Measurements from ENCODE around the gene UBC. TPM values are rescaled to one million over a fixed set of nuclear protein-coding genes. Genes with fewer than 3 reads are reported as not detected.

Gene UBC
- total RNA-seq, 1 experiment from 2014 or later = 1,259 TPM

- Histone ChIP-seq H3K4me1 (ENCODE audit: control insufficient read depth in 1 of 2, insufficient read depth in 2 of 2, low read length in 2 of 2) (peaks cover 15 to 26% of the 10 kb centered on the region in 2 experiments; a peak in 3 of 4 replicates), H3K4me3 (replicated peaks in 1 of 2; ENCODE audit: low read depth in 1 of 2, low read length in 2 of 2) (no peak overlapping the region), H4K20me1 (ENCODE audit: insufficient read depth) (no peaks in the 10 kb centered on the region), H3K27ac (ENCODE audit: low read depth, low read length) (no peak overlapping the region), H3K9me2 (ENCODE audit: insufficient read depth) (no peaks in the 10 kb centered on the region), H3K36me3 (ENCODE audit: control insufficient read depth in 1 of 2, insufficient read depth in 2 of 2, low read length in 2 of 2) (no peaks in the 10 kb centered on the region), H3K79me2 (ENCODE audit: insufficient read depth, low read length) (no peaks in the 10 kb centered on the region), H3K9me3 (ENCODE audit: control insufficient read depth in 1 of 2, insufficient read depth in 1 of 2, low read depth in 1 of 2, low read length in 2 of 2) (no peaks in the 10 kb centered on the region), H3K4me2 (ENCODE audit: low read length) (no peak overlapping the region), H3K27me3 (ENCODE audit: insufficient read depth, low read length) (no peaks in the 10 kb centered on the region), H3K9ac (ENCODE audit: low read length) (no peak overlapping the region), H2AFZ (ENCODE audit: low read depth, low read length, poor library complexity, severe bottlenecking) (no peak overlapping the region)
- no peak for DNase-seq (ENCODE audit: low read depth, low spot score)
- intact Hi-C loops (cut with micrococcal nuclease) = no loop called here
- TF ChIP-seq JUND (IDR thresholded peaks at IDR 0.05) (no peak), CTCF (IDR thresholded peaks at IDR 0.05 in 2 of 3, conservative IDR thresholded peaks at IDR 0.05 in 1 of 3; ENCODE audit: borderline replicate concordance in 1 of 3, insufficient read depth in 1 of 3, low read depth in 2 of 3, low read length in 2 of 3) (no peak), EZH2phosphoT487 (IDR thresholded peaks at IDR 0.05; ENCODE audit: borderline replicate concordance) (no peak), ZNF274 (IDR thresholded peaks at IDR 0.05; ENCODE audit: low read depth, low read length) (no peak), POLR2A (IDR thresholded peaks at IDR 0.05; ENCODE audit: borderline replicate concordance, extremely low read depth, insufficient read depth, insufficient read length) (no peak), SRF (IDR thresholded peaks at IDR 0.05; ENCODE audit: low read depth) (no peak), EGR1 (IDR thresholded peaks at IDR 0.05; ENCODE audit: low read depth) (no peak), SIN3A (IDR thresholded peaks at IDR 0.05; ENCODE audit: low read depth) (no peak), TCF7L2 (IDR thresholded peaks at IDR 0.05; ENCODE audit: borderline replicate concordance, extremely low read depth, insufficient read depth, insufficient read length) (no peak), POLR2AphosphoS5 (IDR thresholded peaks at IDR 0.05; ENCODE audit: low read depth, low read length) (no peak), REST (IDR thresholded peaks at IDR 0.05; ENCODE audit: low read depth) (no peak), EZH2 (IDR thresholded peaks at IDR 0.05) (no peak), CEBPB (IDR thresholded peaks at IDR 0.05; ENCODE audit: low read depth) (no peak), ATF3 (IDR thresholded peaks at IDR 0.05) (no peak), ZBTB33 (IDR thresholded peaks at IDR 0.05; ENCODE audit: extremely low read depth, insufficient replicate concordance, low read length) (no peak), ZFX (IDR thresholded peaks at IDR 0.05) (no peak), YY1 (IDR thresholded peaks at IDR 0.05; ENCODE audit: extremely low read depth, insufficient replicate concordance, low read depth, low read length) (no peak), CBX3 (IDR thresholded peaks at IDR 0.05; ENCODE audit: low read depth) (no peak), ELF1 (IDR thresholded peaks at IDR 0.05; ENCODE audit: borderline replicate concordance, low read depth) (no peak)
- no peak for ATAC-seq
- CTCF ChIA-PET = no interaction called here
- BruUV-seq (replicated peaks) = no TSS peak
- POLR2A ChIA-PET = no interaction called here
- RAD21 ChIA-PET (ENCODE audit: low non-redundant PET in 1 of 2, low total read pairs in 2 of 2, uncharacterized antibody in 2 of 2, unreplicated experiment in 2 of 2) = no interaction called here
These were observed 35.5 kb downstream of the UBC start for GRCh38 chr12:124878795-124879516.
